HepG2 (cell line): ENCODE measurements around the gene CLASRP. TPM values are rescaled to one million over a fixed set of nuclear protein-coding genes. Genes with fewer than 3 reads are reported as not detected.

Experiments
- ATAC-seq: fragments of 200-7000 bp; cut with Tn5 transposase; 3 replicates; pipeline ENCODE4 v1.9.1; 2020; ENCODE audit warnings: mild to moderate bottlenecking, moderate library complexity
- BruUV-seq: library from RNA; stranded (reverse); fragments of 400-500 nt; replicated peaks from 2 replicates; lab custom pipeline; 2021; lab: Mats Ljungman, UMichigan
- CTCF ChIA-PET: fragments of 300-600 bp; formaldehyde crosslinking; extraction: SDS; loops from one replicate; lab custom pipeline; 2021; ENCODE audit warnings: low total read pairs, inconsistent platforms, low intra/inter-chr PET ratio; lab: Yijun Ruan, JAX
- POLR2A ChIA-PET: fragments of 350-600 bp; sonication (Branson Sonifier 250); formaldehyde crosslinking; loops from one replicate; lab custom pipeline; 2020; ENCODE audit warnings: antibody characterized with exemption, inconsistent platforms; lab: Yijun Ruan, JAX
- DNase-seq: peaks from one replicate; pipeline ENCODE4 v3.0.0-alpha.2; 2015; ENCODE audit warnings: low spot score
- FAIRE-seq: peaks from 3 replicates; lab custom pipeline; 2011; peaks lifted over from hg19 to GRCh38; lab: Jason Lieb, UNC
- H2AFZ ChIP-seq: one replicate; pipeline ENCODE4 v1.6.1; 2011; ENCODE audit warnings: low read length, inconsistent platforms
- H3K27ac ChIP-seq: fragments of 300-600 bp; 3 replicates; pipeline ENCODE4 v1.8.0; 2011; ENCODE audit warnings: mixed run types, mild to moderate bottlenecking, mixed read lengths, low read length, inconsistent platforms; ENCODE audit not compliant: insufficient read depth; ENCODE audit errors: extremely low read length
- H3K27me3 ChIP-seq, 2 experiments: fragments of 200-600 bp in 1 of 2; 2 replicates in 1 of 2; 3 replicates in 1 of 2; pipeline versions ENCODE4 v1.6.0 to v1.8.0; 2011; ENCODE audit warnings: low read length in 2 of 2, mild to moderate bottlenecking in 2 of 2, moderate library complexity in 2 of 2, inconsistent platforms in 1 of 2; ENCODE audit not compliant: insufficient read depth in 2 of 2, control insufficient read depth in 1 of 2
- H3K36me3 ChIP-seq, 2 experiments: fragments of 200-600 bp in 1 of 2; replicated peaks in 1 of 2; 2 replicates in 1 of 2; 3 replicates in 1 of 2; pipeline versions ENCODE4 v1.5.1 to v1.8.0; 2011; ENCODE audit warnings: low read length in 2 of 2, inconsistent platforms in 1 of 2; ENCODE audit not compliant: insufficient read depth in 2 of 2, control insufficient read depth in 1 of 2
- H3K4me1 ChIP-seq: 2 replicates; pipeline ENCODE4 v1.5.1; 2012; ENCODE audit warnings: low read length, inconsistent platforms; ENCODE audit not compliant: insufficient read depth
- H3K4me2 ChIP-seq: 2 replicates; pipeline ENCODE4 v1.6.0; 2011; ENCODE audit warnings: low read depth, low read length, inconsistent platforms
- H3K4me3 ChIP-seq, 3 experiments: fragments of 200-600 bp in 1 of 3; sonication (generic), shearing (Covaris generic) in 1 of 3; replicated peaks in 1 of 3; 2 replicates each; pipeline ENCODE4 v1.5.1; 2011 to 2016; ENCODE audit warnings: low read length in 3 of 3, inconsistent platforms in 2 of 3, low read depth in 2 of 3, mild to moderate bottlenecking in 2 of 3, control low read depth in 1 of 3, mixed read lengths in 1 of 3; ENCODE audit not compliant: insufficient read depth in 1 of 3
- H3K79me2 ChIP-seq: one replicate; pipeline ENCODE4 v1.6.1; 2011; ENCODE audit warnings: low read length, inconsistent platforms; ENCODE audit not compliant: insufficient read depth
- H3K9ac ChIP-seq: 2 replicates; pipeline ENCODE4 v1.6.0; 2011; ENCODE audit warnings: mild to moderate bottlenecking, low read depth, low read length, inconsistent platforms; ENCODE audit not compliant: insufficient read depth
- H3K9me3 ChIP-seq: 2 replicates; pipeline ENCODE4 v1.5.1; 2012; ENCODE audit warnings: mild to moderate bottlenecking, low read length
- H4K20me1 ChIP-seq: 2 replicates; pipeline ENCODE4 v1.6.0; 2011; ENCODE audit warnings: inconsistent platforms, mild to moderate bottlenecking, low read length, moderate library complexity; ENCODE audit not compliant: insufficient read depth
- CSRNP2 ChIP-seq: sonication (generic); formaldehyde crosslinking; conservative IDR thresholded peaks from 2 replicates; pipeline ENCODE4 v1.8.0; 2022; ENCODE audit warnings: low read depth, missing genetic modification reagents
- KLF9 ChIP-seq: IDR thresholded peaks from 2 replicates; pipeline ENCODE4 v1.6.1; 2016; ENCODE audit warnings: low read depth
- POLR2AphosphoS2 ChIP-seq: IDR thresholded peaks from 2 replicates; pipeline ENCODE4 v1.6.1; 2011; ENCODE audit warnings: low read depth, low read length, improper control_type of control experiment
- ZMYM3 ChIP-seq: sonication (generic); formaldehyde crosslinking; IDR thresholded peaks from 2 replicates; pipeline ENCODE4 v1.5.1; 2020; ENCODE audit warnings: mild to moderate bottlenecking, missing genetic modification reagents
- ZNF770 ChIP-seq: sonication (generic); formaldehyde crosslinking; IDR thresholded peaks from 2 replicates; pipeline ENCODE4 v1.5.0; 2020; ENCODE audit warnings: mild to moderate bottlenecking, missing genetic modification reagents
- WGBS: methylation state at CpG from one replicate; pipeline ENCODE4 v1.1.6; 2017; ENCODE audit warnings: low lambda C conversion rate; 5-methylcytosine and 5-hydroxymethylcytosine counted together
- in situ Hi-C: cut with HindIII; loops from 2 replicates; pipeline ENCODE4 v1.10.0; 2017; ENCODE audit warnings: low pct_unique_long_range_greater_than_20kb; ENCODE audit not compliant: extremely low pct_ligation_motif_present
- intact Hi-C: fragments of 100-400 bp; cut with micrococcal nuclease; formaldehyde crosslinking; loops from one replicate; pipeline ENCODE4 v1.10.0; 2022; ENCODE audit not compliant: unreplicated experiment
- polyA plus RNA-seq, 8 experiments: library from polyadenylated mRNA; depleted of rRNA in 3 of 8; stranded (reverse) in 7 of 8; unstranded in 1 of 8; fragments of >200 nt; fragmentation: Illumina TruSeq in 4 of 8; extraction: Trizol in 4 of 8; gene quantifications; 2 replicates each; pipeline versions ENCODE4 v1.2.1 to v1.2.3, GENCODE V29; 2011 to 2016; ENCODE audit warnings: low read depth in 4 of 8, missing spikeins in 1 of 8, mixed read lengths in 1 of 8; ENCODE audit not compliant: insufficient read depth in 1 of 8
- total RNA-seq, 5 experiments: library from RNA; depleted of rRNA; stranded (reverse); fragments of >200 nt; fragmentation: Illumina TruSeq; extraction: Trizol; gene quantifications; 2 replicates each; pipeline ENCODE4 v1.2.3, GENCODE V29; 2016; ENCODE audit warnings: low read depth in 1 of 5

Gene CLASRP
- total and polyA plus RNA-seq, 2 of the 13 experiments (the other 11 are each of a cell fraction or from before 2014, with no cell fraction given), result 32.0 to 51.4 TPM

- no peak for TF ChIP-seq CSRNP2 (CRISPR knock-in tag)
- no peak for TF ChIP-seq POLR2AphosphoS2
Measured at GRCh38 chr19:45092747-45093678, 54.2 kb downstream of the CLASRP start, which contains the start of gene PPP1R37 (continued).

GRCh38 chr19:45094137-45094536 is 55.3 kb downstream of the CLASRP start:
- CTCF ChIA-PET, result interaction anchor here (0.9 kb wide), 1 partner anchor 31 kb away, joined by 4 read pairs; no protein-coding TSS in a partner anchor
- peak overlapping the region; percentile 93 to 100 (median 93) for H3K4me3 ChIP-seq
- intact Hi-C loops, result no loop called here
- peak overlapping the region; percentile 97 for H3K4me2 ChIP-seq
- no peaks in the 10 kb centered on the region for H3K9me3 ChIP-seq
- H2AFZ ChIP-seq, result no peak overlapping the region
- 43% methylated on average over 9 of the region's 9 CpGs for WGBS
- FAIRE-seq (no peak), DNase-seq (no peak), ATAC-seq (no peak)
- peaks cover 1 to 23% of the 10 kb centered on the region in 2 experiments; a peak in 3 of 5 replicates for H3K36me3 ChIP-seq
- no peak overlapping the region for H3K27ac ChIP-seq
- POLR2A ChIA-PET, result no interaction called here
- no peaks in the 10 kb centered on the region; a peak in 1 of 5 replicates for H3K27me3 ChIP-seq
- H3K4me1 ChIP-seq, result peaks cover 59% of the 10 kb centered on the region
- peaks cover 7% of the 10 kb centered on the region for H4K20me1 ChIP-seq
- no TSS peak for BruUV-seq
- in situ Hi-C loops, result no loop called here
- peaks cover 60% of the 10 kb centered on the region for H3K79me2 ChIP-seq
- TF ChIP-seq ZNF770 (CRISPR knock-in tag) (peak; percentile 72), KLF9 (CRISPR knock-in tag) (no peak), ZMYM3 (0 out of 2 replicates have a peak, but pooled peaks have one; percentile 10)
- peak overlapping the region; percentile 95 for H3K9ac ChIP-seq
